NB4 (cell line): ENCODE results near the gene AIF1.

ENCODE experiments used
- MYC ChIP-seq: IDR thresholded peaks from 2 replicates; pipeline ENCODE4 v1.6.1; 2011; ENCODE audit warnings: low read depth, low read length
- POLR2A ChIP-seq: IDR thresholded peaks from 2 replicates; pipeline ENCODE4 v1.6.1; 2011; ENCODE audit warnings: mild to moderate bottlenecking; ENCODE audit not compliant: insufficient read length; ENCODE audit errors: extremely low read depth
- TF ChIP-seq, protein P1 (sequence below): IDR thresholded peaks from one replicate; pipeline ENCODE4 v1.5.1; 2012; ENCODE audit warnings: low read depth, low read length
- TF ChIP-seq, protein P2 (sequence below): IDR thresholded peaks from 2 replicates; pipeline ENCODE4 v1.6.1; 2011; ENCODE audit warnings: low read depth, low read length

DNA sequence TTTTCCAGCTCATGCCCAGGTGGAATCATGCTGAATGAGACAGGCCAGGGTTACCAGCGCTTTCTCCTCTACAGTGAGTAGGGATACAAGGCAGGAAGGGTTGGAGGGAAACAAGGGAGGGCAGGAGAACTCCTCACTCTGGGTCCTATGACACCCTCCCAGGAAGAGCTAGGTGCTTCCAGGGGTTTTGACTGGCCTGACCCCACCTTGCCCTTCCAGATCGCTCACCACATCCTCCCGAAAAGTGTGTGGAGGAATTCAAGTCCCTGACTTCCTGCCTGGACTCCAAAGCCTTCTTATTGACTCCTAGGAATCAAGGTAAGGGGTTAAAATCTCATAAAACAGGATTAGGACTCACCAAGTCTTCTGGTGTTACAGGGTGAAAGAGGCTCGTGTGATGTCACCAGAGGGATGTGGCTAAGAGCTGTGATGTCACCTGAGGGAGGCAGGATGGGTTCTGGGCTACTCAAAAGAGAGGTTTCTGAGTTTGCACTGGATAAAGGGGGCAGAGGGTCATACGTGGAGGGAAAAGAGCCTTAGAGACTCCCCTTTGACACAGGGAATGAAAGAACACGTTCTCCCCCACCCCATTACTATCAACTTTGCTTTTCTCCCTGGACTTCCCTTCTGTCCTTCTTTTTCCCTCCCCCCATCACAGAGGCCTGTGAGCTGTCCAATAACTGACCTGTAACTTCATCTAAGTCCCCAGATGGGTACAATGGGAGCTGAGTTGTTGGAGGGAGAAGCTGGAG lies 42.5 kb downstream of the AIF1 start:
- TF ChIP-seq, protein P1, sequence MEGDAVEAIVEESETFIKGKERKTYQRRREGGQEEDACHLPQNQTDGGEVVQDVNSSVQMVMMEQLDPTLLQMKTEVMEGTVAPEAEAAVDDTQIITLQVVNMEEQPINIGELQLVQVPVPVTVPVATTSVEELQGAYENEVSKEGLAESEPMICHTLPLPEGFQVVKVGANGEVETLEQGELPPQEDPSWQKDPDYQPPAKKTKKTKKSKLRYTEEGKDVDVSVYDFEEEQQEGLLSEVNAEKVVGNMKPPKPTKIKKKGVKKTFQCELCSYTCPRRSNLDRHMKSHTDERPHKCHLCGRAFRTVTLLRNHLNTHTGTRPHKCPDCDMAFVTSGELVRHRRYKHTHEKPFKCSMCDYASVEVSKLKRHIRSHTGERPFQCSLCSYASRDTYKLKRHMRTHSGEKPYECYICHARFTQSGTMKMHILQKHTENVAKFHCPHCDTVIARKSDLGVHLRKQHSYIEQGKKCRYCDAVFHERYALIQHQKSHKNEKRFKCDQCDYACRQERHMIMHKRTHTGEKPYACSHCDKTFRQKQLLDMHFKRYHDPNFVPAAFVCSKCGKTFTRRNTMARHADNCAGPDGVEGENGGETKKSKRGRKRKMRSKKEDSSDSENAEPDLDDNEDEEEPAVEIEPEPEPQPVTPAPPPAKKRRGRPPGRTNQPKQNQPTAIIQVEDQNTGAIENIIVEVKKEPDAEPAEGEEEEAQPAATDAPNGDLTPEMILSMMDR = no peak
- TF ChIP-seq MYC (no peak), POLR2A (no peak)
- TF ChIP-seq, protein P2, sequence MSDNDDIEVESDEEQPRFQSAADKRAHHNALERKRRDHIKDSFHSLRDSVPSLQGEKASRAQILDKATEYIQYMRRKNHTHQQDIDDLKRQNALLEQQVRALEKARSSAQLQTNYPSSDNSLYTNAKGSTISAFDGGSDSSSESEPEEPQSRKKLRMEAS = no peak
